GM18858 (cell line): ENCODE data around the gene PARD3B.

Experiments used
- ATAC-seq: cut with Tn5 transposase; IDR thresholded peaks from one replicate; pipeline ENCODE4 v1.9.1; 2021; ENCODE audit not compliant: unreplicated experiment

Gene PARD3B

GRCh38 chr2:204691911-204692510, 146.7 kb downstream of the PARD3B start:
- peak; percentile 45 for ATAC-seq

- ATAC-seq, result no peak
Observed at GRCh38 chr2:204692790-204693189, 147.5 kb downstream of the PARD3B start.

GRCh38 chr2:204693262-204693661, 148.0 kb downstream of the PARD3B start:
- no peak for ATAC-seq

- no peak for ATAC-seq
Observed at GRCh38 chr2:204695506-204695905, 150.2 kb downstream of the PARD3B start.

GRCh38 chr2:204696124-204696523, 150.8 kb downstream of the PARD3B start:
- ATAC-seq, result no peak

GRCh38 chr2:204705243-204705932, 160.1 kb downstream of the PARD3B start:
- ATAC-seq, result no peak

GRCh38 chr2:204706939-204707338, 161.7 kb downstream of the PARD3B start:
- no peak for ATAC-seq

GRCh38 chr2:204713211-204713610, 167.9 kb downstream of the PARD3B start:
- no peak for ATAC-seq

GRCh38 chr2:204715361-204715760, 170.1 kb downstream of the PARD3B start:
- ATAC-seq, result no peak

- ATAC-seq, result no peak
Observed at GRCh38 chr2:204717591-204717990, 172.3 kb downstream of the PARD3B start.

GRCh38 chr2:204718607-204719006, 173.3 kb downstream of the PARD3B start:
- no peak for ATAC-seq

- ATAC-seq, result no peak
Observed at GRCh38 chr2:204720874-204721273, 175.6 kb downstream of the PARD3B start.

GRCh38 chr2:204722207-204722606, 176.9 kb downstream of the PARD3B start:
- no peak for ATAC-seq

GRCh38 chr2:204722691-204723090, 177.4 kb downstream of the PARD3B start:
- no peak for ATAC-seq

GRCh38 chr2:204725693-204726360, 180.6 kb downstream of the PARD3B start:
- ATAC-seq, result no peak

GRCh38 chr2:204726831-204727230, 181.6 kb downstream of the PARD3B start:
- ATAC-seq, result no peak

- no peak for ATAC-seq
Observed at GRCh38 chr2:204727368-204727767, 182.1 kb downstream of the PARD3B start.

- no peak for ATAC-seq
Observed at GRCh38 chr2:204730603-204731002, 185.3 kb downstream of the PARD3B start.

GRCh38 chr2:204732019-204732418, 186.7 kb downstream of the PARD3B start:
- ATAC-seq, result no peak

- ATAC-seq, result no peak
Observed at GRCh38 chr2:204737296-204737695, 192.0 kb downstream of the PARD3B start.

GRCh38 chr2:204738721-204739120, 193.4 kb downstream of the PARD3B start:
- no peak for ATAC-seq

- no peak for ATAC-seq
Observed at GRCh38 chr2:204743393-204743960, 198.2 kb downstream of the PARD3B start.
